ENCODE results near the gene VPS54. TPM values are rescaled to one million over a fixed set of nuclear protein-coding genes. Genes with fewer than 3 reads are reported as not detected.
"Not testable (repeated sequence)": the region's sequence is repeated elsewhere in the genome, so short reads cannot be mapped to it uniquely, and the experiment has no call there.

Gene VPS54
- total RNA-seq, 1 experiment from 2014 or later: 19.1 TPM

- no TSS peak for BruUV-seq (replicated peaks)
- POLR2A ChIA-PET (ENCODE audit: low non-redundant PET): no interaction called here
- Histone ChIP-seq H3K27ac (ENCODE audit: low read depth, low read length, poor library complexity, severe bottlenecking) (no peak overlapping the region), H3K9me3 (ENCODE audit: low read depth, low read length, poor library complexity, severe bottlenecking) (peaks cover 14% of the 10 kb centered on the region), H3K4me1 (ENCODE audit: insufficient read depth, low read length, poor library complexity, severe bottlenecking) (no peaks in the 10 kb centered on the region), H3K4me3 (ENCODE audit: low read depth, low read length, poor library complexity, severe bottlenecking) (no peak overlapping the region), H3K27me3 (replicated peaks; ENCODE audit: insufficient read depth, low read depth, low read length, poor library complexity) (no peaks in the 10 kb centered on the region), H3K36me3 (ENCODE audit: insufficient read depth, low read length, poor library complexity, severe bottlenecking) (no peaks in the 10 kb centered on the region)
- intact Hi-C loops (cut with micrococcal nuclease; ENCODE audit: unreplicated experiment): no loop called here
- DNase-seq (ENCODE audit: low spot score): no peak
- TF ChIP-seq CTCF (conservative IDR thresholded peaks at IDR 0.05; ENCODE audit: low read depth, low read length) (no peak), EZH2 (IDR thresholded peaks at IDR 0.05; ENCODE audit: borderline replicate concordance, low read depth, low read length, poor library complexity, severe bottlenecking) (no peak)
- CTCF ChIA-PET: no interaction called here
These were observed 18.4 kb downstream of the VPS54 start for GRCh38 chr2:64000630-64001381.

- ChIA-PET POLR2A (ENCODE audit: low non-redundant PET) (no interaction called here), CTCF (no interaction called here)
- H3K4me1 ChIP-seq (ENCODE audit: insufficient read depth, low read length, poor library complexity, severe bottlenecking): no peaks in the 10 kb centered on the region
- peaks cover 14% of the 10 kb centered on the region for H3K9me3 ChIP-seq (ENCODE audit: low read depth, low read length, poor library complexity, severe bottlenecking)
- H3K27ac ChIP-seq (ENCODE audit: low read depth, low read length, poor library complexity, severe bottlenecking): no peak overlapping the region
- no peak for TF ChIP-seq EZH2 (IDR thresholded peaks at IDR 0.05; ENCODE audit: borderline replicate concordance, low read depth, low read length, poor library complexity, severe bottlenecking)
- no peak for TF ChIP-seq CTCF (conservative IDR thresholded peaks at IDR 0.05; ENCODE audit: low read depth, low read length)
- no peak for DNase-seq (ENCODE audit: low spot score)
- intact Hi-C loops (cut with micrococcal nuclease; ENCODE audit: unreplicated experiment): no loop called here
- H3K27me3 ChIP-seq (replicated peaks; ENCODE audit: insufficient read depth, low read depth, low read length, poor library complexity): no peaks in the 10 kb centered on the region
- no peaks in the 10 kb centered on the region for H3K36me3 ChIP-seq (ENCODE audit: insufficient read depth, low read length, poor library complexity, severe bottlenecking)
- no peak overlapping the region for H3K4me3 ChIP-seq (ENCODE audit: low read depth, low read length, poor library complexity, severe bottlenecking)
- BruUV-seq (replicated peaks): no TSS peak
These were observed 20.2 kb downstream of the VPS54 start for GRCh38 chr2:63999049-63999448.

GRCh38 chr2:63996582-63997198 lies 22.5 kb downstream of the VPS54 start:
- BruUV-seq (replicated peaks); H3K36me3 ChIP-seq (ENCODE audit: insufficient read depth, low read length, poor library complexity, severe bottlenecking); H3K27ac ChIP-seq (ENCODE audit: low read depth, low read length, poor library complexity, severe bottlenecking); DNase-seq (ENCODE audit: low spot score); intact Hi-C loops (cut with micrococcal nuclease; ENCODE audit: unreplicated experiment); H3K27me3 ChIP-seq (replicated peaks; ENCODE audit: insufficient read depth, low read depth, low read length, poor library complexity); POLR2A ChIA-PET (ENCODE audit: low non-redundant PET); CTCF ChIA-PET; H3K4me3 ChIP-seq (ENCODE audit: low read depth, low read length, poor library complexity, severe bottlenecking): not testable (repeated sequence)
- Histone ChIP-seq H3K9me3 (ENCODE audit: low read depth, low read length, poor library complexity, severe bottlenecking) (peaks cover 14% of the 10 kb centered on the region), H3K4me1 (ENCODE audit: insufficient read depth, low read length, poor library complexity, severe bottlenecking) (peaks cover 16% of the 10 kb centered on the region)

GRCh38 chr2:63994329-63995070 lies 24.7 kb downstream of the VPS54 start:
- POLR2A ChIA-PET (ENCODE audit: low non-redundant PET); intact Hi-C loops (cut with micrococcal nuclease; ENCODE audit: unreplicated experiment); H3K4me3 ChIP-seq (ENCODE audit: low read depth, low read length, poor library complexity, severe bottlenecking); H3K27me3 ChIP-seq (replicated peaks; ENCODE audit: insufficient read depth, low read depth, low read length, poor library complexity); H3K27ac ChIP-seq (ENCODE audit: low read depth, low read length, poor library complexity, severe bottlenecking); CTCF ChIA-PET; H3K36me3 ChIP-seq (ENCODE audit: insufficient read depth, low read length, poor library complexity, severe bottlenecking); DNase-seq (ENCODE audit: low spot score); BruUV-seq (replicated peaks): not testable (repeated sequence)
- Histone ChIP-seq H3K9me3 (ENCODE audit: low read depth, low read length, poor library complexity, severe bottlenecking) (peaks cover 14% of the 10 kb centered on the region), H3K4me1 (ENCODE audit: insufficient read depth, low read length, poor library complexity, severe bottlenecking) (peaks cover 20% of the 10 kb centered on the region)
